Measurements from ENCODE around the gene HSDL1.

The HSDL1 gene

DNA sequence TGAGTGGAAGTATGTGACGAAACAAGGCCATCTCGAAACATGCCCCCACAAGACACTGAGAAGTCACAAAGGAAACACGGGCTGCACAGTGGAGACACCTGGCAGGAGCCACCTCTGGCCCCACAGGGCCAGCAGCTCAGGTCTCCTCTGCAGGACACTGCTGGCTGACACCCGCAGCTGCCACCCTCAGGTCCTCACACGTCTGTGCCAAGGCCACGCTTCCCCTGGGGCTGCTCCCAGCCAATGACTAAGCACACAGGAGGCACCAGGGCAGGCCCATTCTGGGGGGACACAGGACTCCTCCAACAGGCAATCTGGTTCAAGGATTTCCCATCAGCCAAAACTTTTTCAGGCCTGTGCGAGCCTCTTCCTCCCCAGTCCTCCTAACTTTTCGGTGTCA, 64.6 kb downstream of the HSDL1 start:
- in situ Hi-C loops (cut with MboI; ENCODE audit: low sequenced_read_pairs, unreplicated experiment), result loop anchor here (5.0 kb wide), 1 partner anchor 102 kb away; no protein-coding TSS in a partner anchor
- TF ChIP-seq, protein P1, sequence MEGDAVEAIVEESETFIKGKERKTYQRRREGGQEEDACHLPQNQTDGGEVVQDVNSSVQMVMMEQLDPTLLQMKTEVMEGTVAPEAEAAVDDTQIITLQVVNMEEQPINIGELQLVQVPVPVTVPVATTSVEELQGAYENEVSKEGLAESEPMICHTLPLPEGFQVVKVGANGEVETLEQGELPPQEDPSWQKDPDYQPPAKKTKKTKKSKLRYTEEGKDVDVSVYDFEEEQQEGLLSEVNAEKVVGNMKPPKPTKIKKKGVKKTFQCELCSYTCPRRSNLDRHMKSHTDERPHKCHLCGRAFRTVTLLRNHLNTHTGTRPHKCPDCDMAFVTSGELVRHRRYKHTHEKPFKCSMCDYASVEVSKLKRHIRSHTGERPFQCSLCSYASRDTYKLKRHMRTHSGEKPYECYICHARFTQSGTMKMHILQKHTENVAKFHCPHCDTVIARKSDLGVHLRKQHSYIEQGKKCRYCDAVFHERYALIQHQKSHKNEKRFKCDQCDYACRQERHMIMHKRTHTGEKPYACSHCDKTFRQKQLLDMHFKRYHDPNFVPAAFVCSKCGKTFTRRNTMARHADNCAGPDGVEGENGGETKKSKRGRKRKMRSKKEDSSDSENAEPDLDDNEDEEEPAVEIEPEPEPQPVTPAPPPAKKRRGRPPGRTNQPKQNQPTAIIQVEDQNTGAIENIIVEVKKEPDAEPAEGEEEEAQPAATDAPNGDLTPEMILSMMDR (IDR thresholded peaks at IDR 0.05; ENCODE audit: borderline replicate concordance, control extremely low read depth, extremely low read depth, insufficient read depth, missing control alignments), result no peak
- DNase-seq (ENCODE audit: low spot score), result no peak

DNA sequence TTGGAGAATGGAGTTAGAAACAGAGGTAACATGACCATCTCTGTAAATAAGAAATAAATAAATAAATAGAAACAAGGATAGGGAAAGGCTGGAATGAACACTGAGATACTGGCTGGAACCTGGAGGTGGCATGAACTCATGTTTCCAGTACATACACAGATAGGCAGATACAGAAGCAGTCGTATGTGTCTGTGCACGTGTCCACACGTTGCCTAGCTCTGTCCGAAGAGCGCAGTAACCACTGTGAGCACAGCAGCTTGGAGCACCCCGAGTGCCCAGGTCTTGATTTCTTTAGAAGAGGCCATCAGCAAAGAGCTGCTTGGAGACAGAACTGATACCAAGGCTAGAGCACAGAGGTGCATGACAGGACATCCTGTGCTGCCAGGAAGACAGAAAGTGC, 65.3 kb downstream of the HSDL1 start:
- TF ChIP-seq, protein P1 (IDR thresholded peaks at IDR 0.05; ENCODE audit: borderline replicate concordance, control extremely low read depth, extremely low read depth, insufficient read depth, missing control alignments), result no peak
- DNase-seq (ENCODE audit: low spot score), result no peak
- in situ Hi-C loops (cut with MboI; ENCODE audit: low sequenced_read_pairs, unreplicated experiment), result loop anchor here (5.0 kb wide), 1 partner anchor 103 kb away; no protein-coding TSS in a partner anchor

DNA sequence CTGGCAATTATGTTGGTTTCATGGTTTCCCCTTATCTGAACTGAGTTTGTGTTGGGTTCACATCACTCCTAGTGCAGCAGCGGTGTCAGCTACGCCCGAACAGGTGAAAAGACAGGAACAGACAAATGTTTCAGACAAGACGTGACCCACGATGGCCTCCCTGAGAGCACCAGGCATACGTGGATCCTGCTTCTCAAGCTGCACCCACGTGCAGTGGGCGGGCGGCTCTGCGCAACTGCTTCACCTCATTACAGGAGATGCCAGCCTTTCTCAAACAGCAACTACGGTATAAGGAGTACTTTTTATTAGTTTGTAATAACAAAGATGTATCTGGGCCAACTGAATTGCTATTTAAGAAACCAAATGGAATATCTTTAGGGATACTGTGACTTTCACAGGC, 69.6 kb downstream of the HSDL1 start:
- in situ Hi-C loops (cut with MboI; ENCODE audit: low sequenced_read_pairs, unreplicated experiment), result no loop called here
- TF ChIP-seq, protein P1 (IDR thresholded peaks at IDR 0.05; ENCODE audit: borderline replicate concordance, control extremely low read depth, extremely low read depth, insufficient read depth, missing control alignments), result no peak
- no peak for DNase-seq (ENCODE audit: low spot score)

GRCh38 chr16:84074721-84075120, 70.3 kb downstream of the HSDL1 start:
- no peak for DNase-seq (ENCODE audit: low spot score)
- in situ Hi-C loops (cut with MboI; ENCODE audit: low sequenced_read_pairs, unreplicated experiment), result loop anchor here (25.0 kb wide), 1 partner anchor 112 kb away; the partner anchor contains the start of genes NECAB2 and OSGIN1
- TF ChIP-seq, protein P1 (IDR thresholded peaks at IDR 0.05; ENCODE audit: borderline replicate concordance, control extremely low read depth, extremely low read depth, insufficient read depth, missing control alignments), result no peak
